Activated B cell treated with CpG ODN at 0.5 μM for 24 hours (primary cell): Measurements from ENCODE around the gene TMEM14B. TPM values are rescaled to one million over a fixed set of nuclear protein-coding genes. Genes with fewer than 3 reads are reported as not detected.
"Not testable (repeated sequence)": the region's sequence is repeated elsewhere in the genome, so short reads cannot be mapped to it uniquely, and the experiment has no call there.

Experiments
- ATAC-seq: fragments of 200-7000 bp; cut with Tn5 transposase; one replicate; pipeline ENCODE4 v1.10.0; 2021; ENCODE audit warnings: low read depth, mild to moderate bottlenecking, moderate library complexity
- CTCF ChIA-PET: fragments of 350-600 bp; sonication (Branson Sonifier 250); formaldehyde crosslinking; loops from one replicate; lab custom pipeline; 2021; ENCODE audit warnings: antibody characterized with exemption; lab: Charles Lee
- POLR2A ChIA-PET: fragments of 350-600 bp; sonication (Branson Sonifier 250); formaldehyde crosslinking; loops from one replicate; lab custom pipeline; 2021; ENCODE audit warnings: antibody characterized with exemption; lab: Charles Lee
- DNase-seq: peaks from one replicate; pipeline ENCODE4 v3.0.0; 2022
- H3K27ac Mint-ChIP-seq: one replicate; pipeline ENCODE4 v1.8.0; 2020; ENCODE audit warnings: mixed read lengths
- H3K27me3 Mint-ChIP-seq: one replicate; pipeline ENCODE4 v1.8.0; 2021; ENCODE audit warnings: mixed read lengths
- H3K36me3 Mint-ChIP-seq: one replicate; pipeline ENCODE4 v1.8.0; 2021; ENCODE audit warnings: low read depth, mixed read lengths
- H3K4me1 Mint-ChIP-seq: one replicate; pipeline ENCODE4 v1.8.0; 2021; ENCODE audit warnings: mixed read lengths
- H3K4me3 Mint-ChIP-seq: one replicate; pipeline ENCODE4 v1.8.0; 2020; ENCODE audit warnings: mild to moderate bottlenecking, mixed read lengths
- H3K9me3 Mint-ChIP-seq: one replicate; pipeline ENCODE4 v1.8.0; 2020; ENCODE audit warnings: mixed read lengths
- CTCF ChIP-seq: fragments of 200-600 bp; IDR thresholded peaks from one replicate; pipeline ENCODE4 v1.8.0; 2022; ENCODE audit warnings: antibody characterized with exemption, mild to moderate bottlenecking
- intact Hi-C: fragments of 100-400 bp; cut with micrococcal nuclease; formaldehyde crosslinking; loops from one replicate; pipeline ENCODE4 v1.15.1; 2024
- total RNA-seq: library from RNA; stranded (reverse); gene quantifications from 2 replicates; pipeline ENCODE4 v1.2.3, GENCODE V29; 2022

TMEM14B gene
- total RNA-seq, 1 donor from 2014 or later, result 63.4 TPM

- Mint-ChIP-seq H3K4me3 (peak overlapping the region; percentile 75), H3K9me3 (peaks cover 4% of the 10 kb centered on the region), H3K36me3 (peaks cover 8% of the 10 kb centered on the region), H3K27me3 (no peaks in the 10 kb centered on the region), H3K4me1 (peaks cover 34% of the 10 kb centered on the region), H3K27ac (peak overlapping the region; percentile 89)
- DNase-seq (peak; percentile 45), ATAC-seq (peak; percentile 35)
- CTCF ChIA-PET, result interaction anchor here (1.1 kb wide), 1 partner anchor 39 kb away, joined by 3 read pairs; no protein-coding TSS in a partner anchor
- POLR2A ChIA-PET, result interaction anchor here (0.9 to 6.4 kb wide), 6 partner anchors 10 to 191 kb away, joined by 3 to 75 read pairs (median 8); partner anchors contain the start of genes C6orf52, PAK1IP1 and TMEM14B
- intact Hi-C loops, result no loop called here
- no peak for TF ChIP-seq CTCF
Measured at GRCh38 chr6:10720265-10720959, 27.2 kb upstream of the TMEM14B start.

- H3K9me3 Mint-ChIP-seq, ATAC-seq, H3K27me3 Mint-ChIP-seq, intact Hi-C loops, DNase-seq: not testable (repeated sequence)
- H3K27ac Mint-ChIP-seq, result peak overlapping the region; percentile 89
- CTCF ChIA-PET, result interaction anchor here (1.1 kb wide), 1 partner anchor 39 kb away, joined by 3 read pairs; no protein-coding TSS in a partner anchor
- POLR2A ChIA-PET, result interaction anchor here (0.9 to 6.4 kb wide), 7 partner anchors 10 to 192 kb away, joined by 3 to 75 read pairs (median 7); partner anchors contain the start of genes C6orf52, PAK1IP1 and TMEM14B
- peak overlapping the region; percentile 75 for H3K4me3 Mint-ChIP-seq
- H3K36me3 Mint-ChIP-seq, result peaks cover 12% of the 10 kb centered on the region
- H3K4me1 Mint-ChIP-seq, result peaks cover 34% of the 10 kb centered on the region
Measured at GRCh38 chr6:10720960-10721849, 26.4 kb upstream of the TMEM14B start.

- Mint-ChIP-seq H3K4me1 (peaks cover 36% of the 10 kb centered on the region), H3K36me3 (peaks cover 15% of the 10 kb centered on the region), H3K27ac (peak overlapping the region; percentile 89), H3K27me3 (no peaks in the 10 kb centered on the region), H3K9me3 (peaks cover 4% of the 10 kb centered on the region), H3K4me3 (peak overlapping the region; percentile 93)
- CTCF ChIA-PET, result no interaction called here
- no peak for TF ChIP-seq CTCF
- intact Hi-C loops, result loop anchor here (2.0 kb wide), 1 partner anchor 117 kb away; the partner anchor contains the start of gene MAK
- POLR2A ChIA-PET, result interaction anchor here (0.6 to 6.4 kb wide), 7 partner anchors 12 to 118 kb away, joined by 3 to 75 read pairs (median 7); partner anchors contain the start of genes C6orf52, PAK1IP1 and TMEM14B
- ATAC-seq, result no peak
- DNase-seq, result no peak
Measured at GRCh38 chr6:10721850-10722569, 25.6 kb upstream of the TMEM14B start.

DNA sequence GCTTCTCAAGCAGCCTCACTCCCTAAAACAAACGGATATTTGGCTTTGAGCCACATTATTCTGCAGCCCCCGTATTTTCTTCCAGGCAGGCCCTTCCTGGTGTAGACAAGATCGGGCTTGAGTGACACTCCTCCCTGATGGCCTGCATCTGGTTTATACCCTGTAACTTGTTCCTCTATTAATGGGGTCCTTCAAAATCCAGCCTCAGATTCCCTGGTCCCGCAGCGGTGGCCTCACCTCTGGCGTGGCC lies 25.1 kb upstream of the TMEM14B start:
- DNase-seq (no peak), ATAC-seq (no peak)
- Mint-ChIP-seq H3K4me3 (peak overlapping the region; percentile 93), H3K36me3 (peaks cover 15% of the 10 kb centered on the region), H3K4me1 (peaks cover 39% of the 10 kb centered on the region), H3K27ac (peak overlapping the region; percentile 89), H3K27me3 (no peaks in the 10 kb centered on the region), H3K9me3 (peaks cover 4% of the 10 kb centered on the region)
- CTCF ChIA-PET, result no interaction called here
- intact Hi-C loops, result loop anchor here (2.0 kb wide), 1 partner anchor 116 kb away; the partner anchor contains the start of gene MAK
- POLR2A ChIA-PET, result interaction anchor here (0.6 to 6.4 kb wide), 5 partner anchors 12 to 28 kb away, joined by 3 to 75 read pairs (median 5); partner anchors contain the start of genes C6orf52 and PAK1IP1
- TF ChIP-seq CTCF, result no peak
